Stimulated activated CD8-positive, alpha-beta memory T cell treated with anti-CD3 and anti-CD28 coated beads, Interleukin-7, amount 100 ng/mL, for 48 hours (primary cell): ENCODE results near the gene SIGLEC10.
A peak's percentile ranks its signal among the peaks of the same experiment; 100 is the strongest.

Experiments
- DNase-seq, 2 donors: peaks; one replicate each; pipeline ENCODE4 v3.0.0-alpha.2; 2020; ENCODE audit warnings: low read depth in 1 of 2; ENCODE audit errors: extremely low read depth in 1 of 2

SIGLEC10 gene

DNA sequence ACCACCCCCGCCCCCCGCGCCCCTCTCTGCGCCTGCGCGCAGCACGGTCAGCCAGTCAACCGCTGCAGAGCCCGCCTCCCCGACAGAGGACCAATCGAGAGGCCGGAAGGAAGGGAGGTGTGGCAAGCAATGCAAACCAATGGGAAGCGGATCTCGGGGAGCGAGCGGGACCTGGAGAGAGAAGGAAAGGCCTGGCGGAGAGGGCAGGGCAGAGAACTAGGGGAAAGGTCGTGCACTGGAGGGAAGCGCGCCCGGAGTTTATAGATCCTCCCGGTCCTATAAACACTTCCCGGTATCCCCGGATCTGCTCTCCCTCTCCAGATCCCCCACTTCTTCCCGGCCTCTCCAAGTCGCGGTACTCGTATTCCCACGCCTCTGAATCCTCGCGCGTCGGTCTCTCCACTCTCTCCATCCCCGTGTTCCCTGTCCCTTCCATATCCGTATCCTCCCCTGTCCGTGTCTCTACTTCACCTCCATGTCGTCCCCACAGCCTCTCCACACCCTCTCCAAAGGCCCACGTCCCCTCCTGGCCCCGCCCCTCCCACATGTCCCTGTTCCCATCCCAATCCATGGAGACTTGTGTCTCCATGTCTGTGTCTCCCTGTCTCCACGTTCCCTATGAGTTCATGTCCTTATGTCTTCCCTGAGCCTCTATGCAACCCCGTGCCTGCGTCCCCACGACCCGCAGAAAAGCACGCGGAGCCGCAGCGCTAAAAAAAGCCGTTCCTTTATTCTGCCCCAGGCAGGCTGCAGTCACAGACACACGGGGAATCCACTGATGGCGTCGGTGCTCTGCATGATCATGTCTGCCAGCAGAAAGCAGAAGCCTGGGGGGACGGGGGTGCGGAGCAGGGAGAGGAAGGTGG is 50.8 kb downstream of the SIGLEC10 start:
- peak; percentile 89 to 97 for DNase-seq

DNA sequence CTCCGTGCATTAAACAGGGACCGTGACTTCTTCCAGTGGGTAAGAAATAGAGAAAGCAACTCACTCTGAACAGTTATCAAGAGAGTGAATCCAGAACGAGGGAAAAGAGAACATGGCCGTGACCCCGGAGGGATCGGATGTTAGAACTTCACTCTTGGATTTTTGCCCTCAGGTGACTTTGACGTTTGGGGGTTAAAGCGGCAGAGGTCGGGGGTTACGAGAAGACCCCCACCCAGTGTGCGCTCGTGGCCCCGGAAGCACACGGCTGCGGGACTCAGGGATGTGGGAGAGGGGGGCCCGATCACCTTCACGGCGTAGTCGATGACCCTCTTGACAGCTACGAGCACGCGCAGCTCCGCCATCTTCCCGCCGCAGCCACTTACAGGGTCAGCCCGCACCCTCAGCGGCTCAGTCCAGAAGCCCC is 51.5 kb downstream of the SIGLEC10 start, which contains the start of gene ETFB:
TSS of gene ETFB (minus strand) at position 424 of the 424 bp plus-strand sequence. CDS start at position 362, 62 bp downstream.
- no peak for DNase-seq

DNA sequence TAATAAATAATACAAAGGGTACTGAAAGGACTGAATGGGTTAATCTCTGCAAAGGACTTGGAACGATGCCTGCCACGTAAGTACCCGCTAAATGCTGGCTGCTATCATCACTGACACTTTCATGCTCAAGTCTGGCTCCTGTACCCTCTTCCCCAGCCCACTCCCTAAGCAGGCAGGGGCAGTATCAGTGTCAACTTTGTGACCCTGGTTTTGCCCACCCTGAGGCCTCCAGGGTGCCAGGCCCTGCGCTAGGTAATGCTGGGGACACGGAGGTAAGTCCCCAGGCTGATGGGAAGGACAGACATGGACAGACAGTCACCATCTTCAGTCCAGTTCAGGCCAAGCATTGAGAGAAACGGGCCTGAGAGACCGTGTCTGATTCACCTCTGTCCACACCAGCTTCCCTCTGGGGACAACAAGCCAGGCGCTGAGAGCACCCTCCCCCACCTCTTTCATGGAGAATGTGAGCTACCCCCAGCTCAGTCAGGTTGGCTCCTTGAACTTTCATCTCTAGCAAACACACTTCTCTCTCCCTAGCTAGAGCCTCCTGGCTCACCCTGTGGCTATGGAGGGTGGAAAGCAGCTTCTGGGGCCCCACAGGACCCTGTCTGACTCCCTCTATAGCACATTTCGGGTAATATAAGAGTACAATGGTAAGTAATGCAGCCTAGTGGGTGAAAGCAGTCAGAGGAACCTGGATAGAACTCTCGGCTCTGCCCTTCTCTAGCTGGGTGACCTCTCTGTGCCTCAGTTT is 52.1 kb downstream of the SIGLEC10 start:
- no peak for DNase-seq

DNA sequence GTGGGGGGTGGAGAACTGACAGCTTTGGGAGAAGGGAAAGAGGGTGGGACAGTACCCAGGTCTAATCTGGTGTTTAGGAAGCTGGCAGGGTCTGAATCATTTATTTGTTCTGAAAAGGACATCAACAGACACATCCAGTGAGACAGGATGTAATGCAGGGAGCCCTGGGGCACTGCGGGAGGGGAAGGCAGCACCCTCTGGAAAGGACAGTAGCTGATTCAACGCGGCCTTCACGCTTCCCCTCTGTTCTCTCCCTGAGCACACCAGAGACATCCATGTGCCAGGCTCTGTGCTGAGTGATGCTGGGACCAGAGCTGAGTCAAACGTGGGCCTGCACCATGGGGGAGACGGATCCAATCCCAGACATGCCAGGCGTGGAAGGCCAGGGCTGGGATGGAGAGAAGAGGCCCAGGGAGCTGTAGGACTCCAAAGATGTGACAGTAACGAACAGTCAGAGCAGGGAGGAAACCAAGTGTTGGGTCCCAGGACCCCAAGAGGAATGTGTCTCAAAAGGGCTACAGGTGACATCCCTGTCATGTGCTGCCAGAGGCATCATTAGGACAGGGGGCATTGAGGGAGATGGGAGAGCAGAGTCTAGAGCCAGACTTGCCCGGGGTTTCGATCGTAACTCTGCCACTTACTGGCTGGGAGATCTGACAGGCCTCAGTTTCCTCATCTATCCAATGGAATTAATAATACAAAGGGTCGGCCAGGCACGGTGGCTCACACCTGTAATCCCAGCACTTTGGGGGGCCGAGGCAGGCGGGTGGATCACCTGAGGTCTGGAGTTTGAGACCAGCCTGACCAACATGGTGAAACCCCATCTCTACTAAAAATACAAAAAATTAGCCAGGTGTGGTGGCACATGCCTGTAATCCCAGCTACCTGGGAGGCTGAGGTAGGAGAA is 53.0 kb downstream of the SIGLEC10 start:
- DNase-seq = no peak

DNA sequence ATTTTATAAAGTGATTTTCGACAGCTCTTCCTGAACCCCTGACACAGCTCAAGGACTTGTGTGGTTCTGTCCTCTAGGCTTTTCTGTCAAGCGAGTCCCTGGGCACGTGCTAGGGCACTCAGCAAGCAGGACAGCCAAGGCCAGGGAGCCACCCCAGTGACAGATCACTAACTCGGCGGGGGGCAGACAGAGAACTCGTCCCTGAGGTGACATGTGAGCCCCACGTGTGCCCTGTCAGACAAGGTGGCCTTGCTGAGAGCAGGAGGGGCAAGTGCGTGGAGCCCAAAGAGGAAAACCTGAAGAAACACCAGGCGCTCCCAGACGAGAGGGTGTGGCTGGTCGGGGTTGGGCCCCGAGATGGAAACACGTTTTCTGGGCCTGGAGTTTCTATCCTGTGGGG is 56.2 kb downstream of the SIGLEC10 start:
- DNase-seq = no peak
